ENCODE measurements around the gene PROC. TPM values are rescaled to one million over a fixed set of nuclear protein-coding genes. Genes with fewer than 3 reads are reported as not detected.
"Not testable (repeated sequence)": the region's sequence is repeated elsewhere in the genome, so short reads cannot be mapped to it uniquely, and the experiment has no call there.

PROC gene
- total RNA-seq, 1 experiment from 2014 or later: 6.4 TPM

- CTCF ChIA-PET: no interaction called here
- POLR2A ChIA-PET: no interaction called here
- no peak for DNase-seq
- TF ChIP-seq CTCF (IDR thresholded peaks at IDR 0.05; ENCODE audit: insufficient read depth in 1 of 2, low read depth in 1 of 2, low read length in 1 of 2, severe bottlenecking in 1 of 2, unreplicated experiment in 1 of 2): no peak
- Mint-ChIP-seq H3K27me3 (ENCODE audit: insufficient read depth, unreplicated experiment) (no peaks in the 10 kb centered on the region), H3K36me3 (ENCODE audit: insufficient read depth, unreplicated experiment) (no peaks in the 10 kb centered on the region), H3K4me1 (ENCODE audit: low read depth, unreplicated experiment) (peaks cover 25% of the 10 kb centered on the region), H3K27ac (ENCODE audit: unreplicated experiment) (no peak overlapping the region), H3K4me3 (ENCODE audit: unreplicated experiment) (no peak overlapping the region), H3K9me3 (ENCODE audit: unreplicated experiment) (no peaks in the 10 kb centered on the region)
- no peaks in the 10 kb centered on the region for H3K9me3 ChIP-seq
- BruUV-seq (replicated peaks): no TSS peak
- peaks cover 1% of the 10 kb centered on the region for H3K36me3 ChIP-seq (ENCODE audit: control insufficient read depth, insufficient read depth, low read length)
- H3K27me3 ChIP-seq (replicated peaks; ENCODE audit: control insufficient read depth, insufficient read depth, low read length): no peaks in the 10 kb centered on the region
- intact Hi-C loops (cut with micrococcal nuclease; ENCODE audit: unreplicated experiment): no loop called here
- H3K4me1 ChIP-seq: peaks cover 34% of the 10 kb centered on the region
- no peak overlapping the region for H3K4me3 ChIP-seq (ENCODE audit: low read depth, low read length)
These were observed 33.8 kb downstream of the PROC start for GRCh38 chr2:127451981-127452380.

- H3K36me3 Mint-ChIP-seq (ENCODE audit: insufficient read depth, unreplicated experiment); POLR2A ChIA-PET; H3K27me3 Mint-ChIP-seq (ENCODE audit: insufficient read depth, unreplicated experiment); H3K4me3 Mint-ChIP-seq (ENCODE audit: unreplicated experiment); H3K27me3 ChIP-seq (replicated peaks; ENCODE audit: control insufficient read depth, insufficient read depth, low read length); CTCF ChIA-PET; H3K9me3 ChIP-seq; H3K36me3 ChIP-seq (ENCODE audit: control insufficient read depth, insufficient read depth, low read length); BruUV-seq (replicated peaks); H3K4me3 ChIP-seq (ENCODE audit: low read depth, low read length); DNase-seq; H3K27ac Mint-ChIP-seq (ENCODE audit: unreplicated experiment); H3K9me3 Mint-ChIP-seq (ENCODE audit: unreplicated experiment); intact Hi-C loops (cut with micrococcal nuclease; ENCODE audit: unreplicated experiment): not testable (repeated sequence)
- peaks cover 36% of the 10 kb centered on the region for H3K4me1 ChIP-seq
- peaks cover 29% of the 10 kb centered on the region for H3K4me1 Mint-ChIP-seq (ENCODE audit: low read depth, unreplicated experiment)
These were observed 34.2 kb downstream of the PROC start for GRCh38 chr2:127452423-127452822.

GRCh38 chr2:127453013-127453391 lies 34.8 kb downstream of the PROC start:
- no peaks in the 10 kb centered on the region for H3K36me3 Mint-ChIP-seq (ENCODE audit: insufficient read depth, unreplicated experiment)
- ChIA-PET CTCF (interaction anchor here (1.2 to 1.4 kb wide), 2 partner anchors 15 to 37 kb away, joined by 3 to 7 read pairs; no protein-coding TSS in a partner anchor), POLR2A (no interaction called here)
- no peaks in the 10 kb centered on the region for H3K27me3 Mint-ChIP-seq (ENCODE audit: insufficient read depth, unreplicated experiment)
- H3K4me3 Mint-ChIP-seq (ENCODE audit: unreplicated experiment): no peak overlapping the region
- BruUV-seq (replicated peaks): no TSS peak
- no peak for DNase-seq
- Histone ChIP-seq H3K9me3 (no peaks in the 10 kb centered on the region), H3K4me1 (peaks cover 40% of the 10 kb centered on the region), H3K36me3 (ENCODE audit: control insufficient read depth, insufficient read depth, low read length) (peaks cover 1% of the 10 kb centered on the region), H3K4me3 (ENCODE audit: low read depth, low read length) (no peak overlapping the region), H3K27me3 (replicated peaks; ENCODE audit: control insufficient read depth, insufficient read depth, low read length) (no peaks in the 10 kb centered on the region)
- intact Hi-C loops (cut with micrococcal nuclease; ENCODE audit: unreplicated experiment): loop anchor here (1.0 kb wide), 2 partner anchors 129 to 256 kb away; no protein-coding TSS in a partner anchor
- H3K27ac Mint-ChIP-seq (ENCODE audit: unreplicated experiment): peak overlapping the region; percentile 18
- H3K9me3 Mint-ChIP-seq (ENCODE audit: unreplicated experiment): no peaks in the 10 kb centered on the region
- no peak for TF ChIP-seq CTCF (IDR thresholded peaks at IDR 0.05; ENCODE audit: insufficient read depth in 1 of 2, low read depth in 1 of 2, low read length in 1 of 2, severe bottlenecking in 1 of 2, unreplicated experiment in 1 of 2)
- H3K4me1 Mint-ChIP-seq (ENCODE audit: low read depth, unreplicated experiment): peaks cover 35% of the 10 kb centered on the region

Data from Caco-2 (cell line).